Measurements from ENCODE around the gene CTNNA3. TPM values are rescaled to one million over a fixed set of nuclear protein-coding genes. Genes with fewer than 3 reads are reported as not detected.

Gene CTNNA3
- total and polyA plus RNA-seq, 7 donors, result under 0.01 to 4.6 (median 2.4) TPM; not detected in 1

GRCh38 chr10:66519616-66520015, 1176.4 kb downstream of the CTNNA3 start:
- no peaks in the 10 kb centered on the region for H3K36me3 ChIP-seq
- intact Hi-C loops (cut with DNase I), result no loop called here
- WGBS, 2 donors, result 81 to 86% methylated on average over 3 of the region's 3 CpGs
- DNase-seq, result no peak
- no peak for TF ChIP-seq EP300 (IDR thresholded peaks at IDR 0.05)
- no peak for TF ChIP-seq POLR2AphosphoS5 (IDR thresholded peaks at IDR 0.05)
- no peak for TF ChIP-seq CTCF (IDR thresholded peaks at IDR 0.05)
- TF ChIP-seq POLR2A (IDR thresholded peaks at IDR 0.05), result no peak
- no peak overlapping the region for H3K27ac ChIP-seq
- H3K4me3 ChIP-seq, result no peak overlapping the region
- no peaks in the 10 kb centered on the region for H3K9me3 ChIP-seq
- no peaks in the 10 kb centered on the region for H3K4me1 ChIP-seq
- no peaks in the 10 kb centered on the region for H3K27me3 ChIP-seq

GRCh38 chr10:66514666-66515065, 1181.3 kb downstream of the CTNNA3 start:
- intact Hi-C loops (cut with DNase I), result no loop called here
- no peak overlapping the region for H3K4me3 ChIP-seq
- H3K4me1 ChIP-seq, result no peaks in the 10 kb centered on the region
- no peaks in the 10 kb centered on the region for H3K9me3 ChIP-seq
- H3K27me3 ChIP-seq, result no peaks in the 10 kb centered on the region
- TF ChIP-seq POLR2AphosphoS5 (IDR thresholded peaks at IDR 0.05) (no peak), CTCF (IDR thresholded peaks at IDR 0.05) (no peak), POLR2A (IDR thresholded peaks at IDR 0.05) (no peak), EP300 (IDR thresholded peaks at IDR 0.05) (no peak)
- no peak overlapping the region for H3K27ac ChIP-seq
- no peak for DNase-seq
- 62 to 78% methylated on average over 1 of the region's 1 CpG for WGBS, 2 donors
- no peaks in the 10 kb centered on the region for H3K36me3 ChIP-seq

GRCh38 chr10:66513504-66513903, 1182.5 kb downstream of the CTNNA3 start:
- Histone ChIP-seq H3K36me3 (no peaks in the 10 kb centered on the region), H3K9me3 (no peaks in the 10 kb centered on the region), H3K4me1 (no peaks in the 10 kb centered on the region), H3K27ac (no peak overlapping the region), H3K27me3 (no peaks in the 10 kb centered on the region), H3K4me3 (no peak overlapping the region)
- no peak for TF ChIP-seq EP300 (IDR thresholded peaks at IDR 0.05)
- no peak for TF ChIP-seq CTCF (IDR thresholded peaks at IDR 0.05)
- no peak for TF ChIP-seq POLR2AphosphoS5 (IDR thresholded peaks at IDR 0.05)
- no peak for TF ChIP-seq POLR2A (IDR thresholded peaks at IDR 0.05)
- WGBS, 2 donors, result 48 to 64% methylated on average over 2 of the region's 2 CpGs
- intact Hi-C loops (cut with DNase I), result no loop called here
- DNase-seq, result no peak

- no peaks in the 10 kb centered on the region for H3K9me3 ChIP-seq
- no peak for DNase-seq
- intact Hi-C loops (cut with DNase I), result no loop called here
These were observed 1190.9 kb downstream of the CTNNA3 start for GRCh38 chr10:66505003-66505657.

GRCh38 chr10:66501356-66501755, 1194.6 kb downstream of the CTNNA3 start:
- TF ChIP-seq POLR2AphosphoS5 (IDR thresholded peaks at IDR 0.05) (no peak), CTCF (IDR thresholded peaks at IDR 0.05) (no peak), EP300 (IDR thresholded peaks at IDR 0.05) (no peak), POLR2A (IDR thresholded peaks at IDR 0.05) (no peak)
- Histone ChIP-seq H3K4me1 (peaks cover 0 to 5% (median 0%) of the 10 kb centered on the region in 4 donors), H3K27ac (no peak overlapping the region), H3K27me3 (no peaks in the 10 kb centered on the region), H3K36me3 (no peaks in the 10 kb centered on the region), H3K4me3 (no peak overlapping the region), H3K9me3 (no peaks in the 10 kb centered on the region)
- DNase-seq, result no peak
- intact Hi-C loops (cut with DNase I), result no loop called here
- 56 to 76% methylated on average over 2 of the region's 2 CpGs for WGBS, 2 donors

More at GRCh38 chr10:66505003-66505657, 1190.9 kb downstream of the CTNNA3 start:
- TF ChIP-seq EP300 (IDR thresholded peaks at IDR 0.05), result no peak
- TF ChIP-seq POLR2A (IDR thresholded peaks at IDR 0.05), result no peak
- Histone ChIP-seq H3K27ac (no peak overlapping the region), H3K4me1 (no peaks in the 10 kb centered on the region), H3K4me3 (no peak overlapping the region), H3K36me3 (no peaks in the 10 kb centered on the region), H3K27me3 (no peaks in the 10 kb centered on the region)
- 95 to 96% methylated on average over 2 of the region's 2 CpGs for WGBS, 2 donors
